ENCODE data around the gene RNASET2. TPM values are rescaled to one million over a fixed set of nuclear protein-coding genes. Genes with fewer than 3 reads are reported as not detected.
"Not testable (repeated sequence)": the region's sequence is repeated elsewhere in the genome, so short reads cannot be mapped to it uniquely, and the experiment has no call there.

RNASET2 gene
- total RNA-seq, 1 donor from 2014 or later = 51.9 TPM

DNA sequence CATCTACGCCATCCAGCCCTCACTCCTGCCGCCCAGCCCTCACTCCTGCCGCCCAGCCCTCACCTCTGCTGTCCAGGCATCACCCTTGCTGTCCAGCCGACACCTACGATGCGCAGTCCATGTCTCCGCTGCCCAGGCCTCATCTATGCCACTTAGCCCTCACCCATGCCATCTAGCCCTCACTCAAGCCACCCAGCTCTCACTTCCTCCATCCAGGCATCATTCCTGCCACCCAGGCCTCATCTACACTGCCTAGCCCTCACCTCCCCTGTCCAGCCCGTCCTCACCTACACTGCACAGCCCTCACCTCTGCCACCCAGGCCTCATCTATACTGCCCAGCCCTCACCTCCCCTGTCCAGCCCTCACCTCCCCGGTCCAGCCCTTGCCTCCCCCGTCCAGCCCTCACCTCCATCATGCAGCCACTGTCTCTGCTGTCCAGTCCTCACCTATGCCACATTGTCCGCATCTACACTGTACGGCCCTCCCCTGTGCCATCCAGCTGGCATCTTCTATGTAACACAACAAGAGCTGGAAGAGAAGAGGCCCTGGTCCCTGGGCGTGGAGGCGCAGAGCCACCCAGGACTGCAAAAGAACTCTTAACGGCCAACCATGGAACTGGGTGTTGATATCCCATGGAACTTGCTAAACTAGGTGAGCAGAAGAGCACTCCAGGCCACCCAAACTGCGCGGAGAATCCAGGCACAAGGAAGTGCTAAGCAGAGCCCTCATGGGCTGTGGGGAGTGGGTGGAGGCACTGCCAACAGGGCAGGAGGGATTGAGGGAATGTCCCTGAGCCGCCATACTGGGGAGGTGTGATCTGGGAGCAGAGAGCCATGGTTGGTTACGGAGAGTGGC, 31.0 kb downstream of the RNASET2 start:
- intact Hi-C loops (cut with DNase I) = no loop called here
- H3K4me3 ChIP-seq = no peak overlapping the region
- H3K9me3 ChIP-seq = no peaks in the 10 kb centered on the region
- H3K4me1 ChIP-seq = no peaks in the 10 kb centered on the region
- H3K36me3 ChIP-seq = peaks cover 6 to 14% of the 10 kb centered on the region in 2 donors
- TF ChIP-seq, protein P1, sequence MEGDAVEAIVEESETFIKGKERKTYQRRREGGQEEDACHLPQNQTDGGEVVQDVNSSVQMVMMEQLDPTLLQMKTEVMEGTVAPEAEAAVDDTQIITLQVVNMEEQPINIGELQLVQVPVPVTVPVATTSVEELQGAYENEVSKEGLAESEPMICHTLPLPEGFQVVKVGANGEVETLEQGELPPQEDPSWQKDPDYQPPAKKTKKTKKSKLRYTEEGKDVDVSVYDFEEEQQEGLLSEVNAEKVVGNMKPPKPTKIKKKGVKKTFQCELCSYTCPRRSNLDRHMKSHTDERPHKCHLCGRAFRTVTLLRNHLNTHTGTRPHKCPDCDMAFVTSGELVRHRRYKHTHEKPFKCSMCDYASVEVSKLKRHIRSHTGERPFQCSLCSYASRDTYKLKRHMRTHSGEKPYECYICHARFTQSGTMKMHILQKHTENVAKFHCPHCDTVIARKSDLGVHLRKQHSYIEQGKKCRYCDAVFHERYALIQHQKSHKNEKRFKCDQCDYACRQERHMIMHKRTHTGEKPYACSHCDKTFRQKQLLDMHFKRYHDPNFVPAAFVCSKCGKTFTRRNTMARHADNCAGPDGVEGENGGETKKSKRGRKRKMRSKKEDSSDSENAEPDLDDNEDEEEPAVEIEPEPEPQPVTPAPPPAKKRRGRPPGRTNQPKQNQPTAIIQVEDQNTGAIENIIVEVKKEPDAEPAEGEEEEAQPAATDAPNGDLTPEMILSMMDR (IDR thresholded peaks at IDR 0.05) = no peak
- no peak overlapping the region for H3K27ac ChIP-seq
- no peak for DNase-seq (ENCODE audit: low spot score in 2 of 2)
- no peaks in the 10 kb centered on the region for H3K27me3 ChIP-seq

DNA sequence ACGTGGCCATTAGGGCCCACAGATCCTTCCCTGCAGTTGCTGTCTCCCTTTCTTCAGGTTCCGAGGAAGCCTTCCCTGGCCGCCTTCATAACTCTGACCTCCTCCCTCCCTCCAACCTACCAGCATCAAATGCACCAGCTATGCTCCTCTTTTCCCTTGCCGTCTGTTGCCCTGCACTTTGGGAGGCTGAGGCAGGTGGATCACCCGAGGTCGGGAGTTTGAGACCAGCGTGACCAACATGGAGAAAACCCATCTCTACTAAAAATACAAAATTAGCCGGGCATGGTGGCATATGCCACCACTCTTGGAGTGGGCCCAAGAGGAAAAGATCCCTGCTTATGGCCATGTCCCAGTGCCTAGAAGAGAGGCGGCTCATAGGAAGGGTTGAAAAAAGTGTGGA, 31.8 kb downstream of the RNASET2 start:
- intact Hi-C loops (cut with DNase I) = no loop called here
- H3K36me3 ChIP-seq = peaks cover 6 to 13% of the 10 kb centered on the region in 2 donors
- H3K4me1 ChIP-seq = no peaks in the 10 kb centered on the region
- TF ChIP-seq, protein P1 (IDR thresholded peaks at IDR 0.05) = no peak
- no peak overlapping the region for H3K4me3 ChIP-seq
- H3K27me3 ChIP-seq = no peaks in the 10 kb centered on the region
- no peak overlapping the region for H3K27ac ChIP-seq
- DNase-seq (ENCODE audit: low spot score in 2 of 2) = no peak
- H3K9me3 ChIP-seq = no peaks in the 10 kb centered on the region

DNA sequence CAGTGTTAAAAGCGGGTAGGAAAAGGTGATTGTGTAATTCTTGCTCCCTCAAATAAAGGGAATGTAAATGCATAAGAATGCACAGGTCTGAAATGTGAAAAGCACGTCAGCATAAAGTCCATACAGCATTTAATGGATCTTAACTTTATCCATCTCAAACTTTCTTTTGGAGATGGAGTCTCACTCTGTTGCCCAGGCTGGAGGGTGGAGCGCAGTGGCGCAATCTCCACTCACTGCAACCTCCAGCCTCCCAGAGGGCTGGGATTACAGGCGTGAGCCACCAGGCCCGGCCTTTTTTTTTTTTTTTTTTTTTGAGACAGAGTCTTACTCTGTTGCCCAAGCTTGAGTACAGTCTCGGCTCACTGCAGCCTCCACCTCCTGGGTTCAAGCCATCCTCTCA, 33.4 kb downstream of the RNASET2 start:
- H3K4me3 ChIP-seq = no peak overlapping the region
- intact Hi-C loops (cut with DNase I) = no loop called here
- DNase-seq (ENCODE audit: low spot score in 2 of 2) = no peak

DNA sequence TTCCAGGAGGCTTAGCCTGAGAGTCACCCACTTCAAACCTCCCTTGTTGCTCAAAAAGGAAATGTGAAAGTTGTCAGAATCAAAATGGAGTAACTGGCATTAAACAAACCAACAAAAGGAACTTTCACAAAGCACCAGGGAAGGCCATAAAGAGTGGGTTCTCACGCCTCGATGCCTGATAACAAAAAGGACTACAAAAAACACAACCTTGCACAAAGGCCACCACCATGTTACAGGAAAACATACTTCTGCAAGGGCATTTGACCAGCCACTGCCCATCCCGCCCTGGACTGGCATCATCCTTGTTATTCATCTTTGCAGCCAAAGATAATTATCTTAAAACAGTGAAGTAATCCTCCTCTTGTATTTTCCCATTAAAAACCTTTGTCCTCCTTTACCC, 34.8 kb downstream of the RNASET2 start:
- Histone ChIP-seq H3K36me3 (no peaks in the 10 kb centered on the region), H3K27ac (no peak overlapping the region), H3K27me3 (no peaks in the 10 kb centered on the region), H3K4me3 (no peak overlapping the region), H3K4me1 (no peaks in the 10 kb centered on the region), H3K9me3 (no peaks in the 10 kb centered on the region)
- TF ChIP-seq, protein P1 (IDR thresholded peaks at IDR 0.05) = no peak
- intact Hi-C loops (cut with DNase I) = no loop called here
- DNase-seq (ENCODE audit: low spot score in 2 of 2) = no peak

More for the DNA sequence above, 33.4 kb downstream of the RNASET2 start:
- TF ChIP-seq, protein P1 (IDR thresholded peaks at IDR 0.05) = no peak
- H3K9me3 ChIP-seq = no peaks in the 10 kb centered on the region
- H3K36me3 ChIP-seq = no peaks in the 10 kb centered on the region
- H3K4me1 ChIP-seq = no peaks in the 10 kb centered on the region
- H3K27me3 ChIP-seq = no peaks in the 10 kb centered on the region
- no peak overlapping the region for H3K27ac ChIP-seq

DNA sequence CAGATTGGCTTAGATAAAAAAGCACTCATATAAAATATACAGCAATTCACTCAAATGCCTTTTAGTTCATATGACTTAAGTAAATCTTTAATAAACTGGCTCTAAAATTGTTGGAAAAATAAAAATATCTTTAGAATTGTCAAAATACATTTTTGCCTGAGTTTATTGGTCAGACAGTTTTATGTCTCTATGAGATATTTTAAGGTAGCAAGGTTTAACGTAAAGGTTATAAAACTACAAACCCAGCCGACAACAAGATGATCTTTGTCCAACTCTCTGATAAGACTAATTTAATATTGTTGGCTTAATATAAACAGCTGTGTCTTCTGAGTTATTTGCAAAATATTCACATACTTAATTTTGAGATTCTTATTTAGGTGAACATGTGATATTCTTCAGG, 39.5 kb downstream of the RNASET2 start:
- Histone ChIP-seq H3K36me3 (no peaks in the 10 kb centered on the region), H3K27me3 (no peaks in the 10 kb centered on the region), H3K4me1 (no peaks in the 10 kb centered on the region), H3K27ac (no peak overlapping the region), H3K4me3 (no peak overlapping the region), H3K9me3 (no peaks in the 10 kb centered on the region)
- TF ChIP-seq, protein P1 (IDR thresholded peaks at IDR 0.05) = no peak
- no peak for DNase-seq (ENCODE audit: low spot score in 2 of 2)
- intact Hi-C loops (cut with DNase I) = no loop called here

DNA sequence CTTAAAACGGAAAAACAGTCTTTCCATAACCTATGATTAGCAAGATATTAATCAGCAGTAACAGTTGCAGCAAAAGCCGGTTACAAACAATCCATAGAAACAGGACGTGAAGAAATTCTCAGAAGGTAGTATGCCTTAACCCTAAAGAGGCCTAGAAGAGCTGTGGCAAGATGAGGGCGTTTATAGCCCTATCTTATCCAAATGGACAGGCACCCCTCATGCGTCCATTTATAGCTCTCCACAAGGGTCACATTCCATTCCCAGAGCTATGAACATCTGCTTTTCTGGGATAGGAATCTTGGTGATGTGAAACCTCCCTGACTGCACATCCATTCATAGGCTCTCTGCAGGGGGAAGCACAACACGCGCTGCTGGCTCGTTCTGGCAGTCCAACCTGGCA, 40.9 kb downstream of the RNASET2 start:
- H3K4me1 ChIP-seq; intact Hi-C loops (cut with DNase I); H3K9me3 ChIP-seq; H3K4me3 ChIP-seq; H3K36me3 ChIP-seq; H3K27ac ChIP-seq; H3K27me3 ChIP-seq; DNase-seq (ENCODE audit: low spot score in 2 of 2): not testable (repeated sequence)

DNA sequence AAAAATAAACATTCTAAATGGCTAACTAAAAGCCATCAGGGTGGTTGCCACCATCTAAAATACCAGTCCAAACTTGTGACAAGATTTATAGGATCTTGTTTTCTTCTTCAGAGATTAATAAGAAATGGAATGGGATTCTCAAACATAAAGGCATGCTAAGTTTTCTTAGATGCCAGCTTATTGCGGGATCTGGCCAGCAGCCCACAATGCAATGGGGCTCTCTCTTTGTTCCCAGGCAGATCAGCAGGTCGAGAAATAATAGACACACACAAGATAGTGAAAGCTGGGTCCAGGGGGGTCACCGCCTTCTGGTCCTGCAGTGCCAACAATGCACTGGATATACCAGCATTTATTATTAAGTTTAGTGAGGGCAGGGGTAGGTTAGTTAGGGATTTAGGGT, 41.4 kb downstream of the RNASET2 start:
- DNase-seq (ENCODE audit: low spot score in 2 of 2) = not testable (repeated sequence)

More for the DNA sequence above, 41.4 kb downstream of the RNASET2 start:
- H3K27me3 ChIP-seq; H3K36me3 ChIP-seq; intact Hi-C loops (cut with DNase I); H3K27ac ChIP-seq; H3K4me1 ChIP-seq; H3K4me3 ChIP-seq; H3K9me3 ChIP-seq: not testable (repeated sequence)
